ENCODE results near the gene PDLIM5.

The PDLIM5 gene

DNA sequence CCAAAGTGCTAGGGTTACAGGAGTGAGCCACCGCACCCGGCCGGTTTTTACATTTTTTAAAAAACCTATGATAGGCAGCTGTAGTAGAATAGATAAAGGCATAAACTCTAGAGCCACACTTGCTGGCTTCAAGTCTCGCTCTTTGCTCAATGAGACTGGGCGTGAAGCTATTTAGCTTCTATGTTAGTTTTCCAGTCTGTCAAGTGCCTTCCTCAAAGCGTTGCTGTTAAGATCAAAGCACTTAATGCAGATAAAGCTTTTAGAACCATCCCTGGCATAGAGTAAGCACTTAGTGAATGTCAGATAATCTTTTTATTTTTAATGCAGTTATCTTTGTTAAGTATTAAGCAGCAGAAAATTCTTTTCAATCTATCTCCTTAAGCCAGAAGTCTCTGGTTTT lies 264.0 kb downstream of the PDLIM5 start:
- Histone ChIP-seq H3K14ac (ENCODE audit: low read length in 2 of 2) (no peak overlapping the region), H3K27ac (ENCODE audit: low read length, poor library complexity, severe bottlenecking) (no peak overlapping the region), H3K9me3 (ENCODE audit: control insufficient read depth, low read length) (no peaks in the 10 kb centered on the region), H3K4me3 (ENCODE audit: insufficient read depth in 1 of 2, low read depth in 1 of 2, low read length in 2 of 2) (no peak overlapping the region), H3K79me1 (replicated peaks; ENCODE audit: low read length, poor library complexity, severe bottlenecking) (no peaks in the 10 kb centered on the region), H3K9ac (ENCODE audit: low read length) (no peak overlapping the region), H3K4ac (ENCODE audit: low read depth in 1 of 2, low read length in 2 of 2) (no peak overlapping the region), H3K36me3 (ENCODE audit: control insufficient read depth in 1 of 2, insufficient read depth in 2 of 2, low read depth in 1 of 2, low read length in 2 of 2) (no peaks in the 10 kb centered on the region), H2BK5ac (ENCODE audit: low read depth, low read length, poor library complexity, severe bottlenecking) (no peak overlapping the region), H2BK15ac (ENCODE audit: low read depth, poor library complexity, severe bottlenecking) (no peak overlapping the region), H3K4me2 (ENCODE audit: low read length, poor library complexity, severe bottlenecking) (no peak overlapping the region), H3K18ac (ENCODE audit: low read depth in 1 of 2, low read length in 2 of 2) (no peak overlapping the region), H4K91ac (ENCODE audit: low read length) (no peak overlapping the region), H3K27me3 (ENCODE audit: control insufficient read depth in 1 of 2, insufficient read depth in 1 of 2, low read length in 2 of 2) (no peaks in the 10 kb centered on the region), H2AK5ac (ENCODE audit: low read length, severe bottlenecking) (no peak overlapping the region), H2BK120ac (ENCODE audit: low read depth, low read length) (peak overlapping the region; percentile 19), H2BK12ac (ENCODE audit: low read length in 2 of 2) (no peak overlapping the region), H2AFZ (ENCODE audit: low read depth, low read length) (no peak overlapping the region), H3K23ac (ENCODE audit: low read length in 2 of 2) (no peak overlapping the region), H4K8ac (ENCODE audit: low read length) (no peak overlapping the region), H3K4me1 (ENCODE audit: control insufficient read depth, insufficient read depth, low read depth, low read length) (no peaks in the 10 kb centered on the region)
- no peak for DNase-seq
- WGBS: 92% methylated on average over 6 of the region's 6 CpGs

Measured in mesenchymal stem cell (in vitro differentiated cells and primary cell).